Measurements from ENCODE around the gene SLC6A18.

DNA sequence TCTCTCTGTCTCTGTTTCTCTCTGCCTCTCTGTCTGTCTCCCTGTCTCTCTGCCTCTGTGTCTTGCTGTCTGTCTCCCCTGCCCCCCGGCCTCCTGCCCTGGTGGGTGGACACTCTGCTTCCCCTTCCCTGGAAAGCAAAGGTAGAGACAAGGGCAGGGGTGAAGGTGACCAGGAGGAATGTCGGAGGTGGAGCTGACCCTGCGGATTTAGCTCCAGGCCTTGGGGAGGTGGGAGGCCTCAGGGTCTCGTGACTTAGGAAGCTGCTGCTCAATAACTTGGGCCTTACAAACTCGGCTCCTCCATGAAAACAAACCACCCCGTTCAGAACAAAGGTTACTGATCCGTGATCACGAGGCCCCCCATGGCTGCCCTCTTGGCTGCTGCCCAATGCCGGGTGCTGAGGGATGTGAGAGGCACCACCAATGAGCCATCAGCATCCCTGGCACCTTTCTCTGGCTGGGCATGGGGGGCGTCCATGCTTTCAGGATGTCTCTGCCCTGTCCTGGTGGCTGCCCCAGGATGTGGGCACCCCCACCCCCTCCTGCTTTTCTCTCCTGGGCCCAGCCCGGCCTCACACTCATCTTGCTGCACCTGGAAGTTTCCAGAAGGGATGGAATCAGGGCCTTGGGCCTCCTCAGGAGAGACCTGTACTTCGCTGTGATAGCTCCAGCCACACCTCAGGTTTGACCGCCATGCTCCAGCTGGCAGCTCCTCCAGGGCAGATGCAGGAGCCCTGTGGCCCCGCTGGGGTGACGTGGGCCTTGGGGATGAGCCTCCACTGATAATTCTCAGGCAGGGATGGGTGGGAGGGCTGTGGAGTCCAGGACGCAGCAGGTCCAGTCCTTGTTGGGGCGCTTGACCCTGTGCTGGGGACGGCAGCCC, 38.6 kb upstream of the SLC6A18 start:
- TF ChIP-seq, protein P1, sequence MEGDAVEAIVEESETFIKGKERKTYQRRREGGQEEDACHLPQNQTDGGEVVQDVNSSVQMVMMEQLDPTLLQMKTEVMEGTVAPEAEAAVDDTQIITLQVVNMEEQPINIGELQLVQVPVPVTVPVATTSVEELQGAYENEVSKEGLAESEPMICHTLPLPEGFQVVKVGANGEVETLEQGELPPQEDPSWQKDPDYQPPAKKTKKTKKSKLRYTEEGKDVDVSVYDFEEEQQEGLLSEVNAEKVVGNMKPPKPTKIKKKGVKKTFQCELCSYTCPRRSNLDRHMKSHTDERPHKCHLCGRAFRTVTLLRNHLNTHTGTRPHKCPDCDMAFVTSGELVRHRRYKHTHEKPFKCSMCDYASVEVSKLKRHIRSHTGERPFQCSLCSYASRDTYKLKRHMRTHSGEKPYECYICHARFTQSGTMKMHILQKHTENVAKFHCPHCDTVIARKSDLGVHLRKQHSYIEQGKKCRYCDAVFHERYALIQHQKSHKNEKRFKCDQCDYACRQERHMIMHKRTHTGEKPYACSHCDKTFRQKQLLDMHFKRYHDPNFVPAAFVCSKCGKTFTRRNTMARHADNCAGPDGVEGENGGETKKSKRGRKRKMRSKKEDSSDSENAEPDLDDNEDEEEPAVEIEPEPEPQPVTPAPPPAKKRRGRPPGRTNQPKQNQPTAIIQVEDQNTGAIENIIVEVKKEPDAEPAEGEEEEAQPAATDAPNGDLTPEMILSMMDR (IDR thresholded peaks at IDR 0.05; ENCODE audit: insufficient read depth, low read depth, low read length), result no peak
- no peak for TF ChIP-seq EZH2 (IDR thresholded peaks at IDR 0.05; ENCODE audit: insufficient read depth, low read length)
